Neural progenitor cell (in vitro differentiated cells): ENCODE results near the gene EID3. TPM values are rescaled to one million over a fixed set of nuclear protein-coding genes. Genes with fewer than 3 reads are reported as not detected.

Experiments used
- DNase-seq: peaks from one replicate; pipeline ENCODE4 v3.0.0-alpha.2; 2016; ENCODE audit warnings: low spot score
- H2AFZ ChIP-seq: fragments of 200-600 bp; sonication (generic); replicated peaks from 2 replicates; pipeline ENCODE4 v1.6.1; 2016; ENCODE audit warnings: antibody characterized with exemption
- H3F3A ChIP-seq: fragments of 200-600 bp; sonication (generic); 2 replicates; pipeline ENCODE4 v1.6.1; 2016; ENCODE audit warnings: antibody characterized with exemption, low read depth
- H3K27ac ChIP-seq: fragments of 200-600 bp; sonication (generic); 2 replicates; pipeline ENCODE4 v1.5.1; 2016; ENCODE audit warnings: mild to moderate bottlenecking
- H3K27me3 ChIP-seq: fragments of 200-600 bp; sonication (generic); 2 replicates; pipeline ENCODE4 v1.6.1; 2016; ENCODE audit warnings: mild to moderate bottlenecking, moderate library complexity
- H3K36me3 ChIP-seq: fragments of 200-600 bp; sonication (generic); 2 replicates; pipeline ENCODE4 v1.5.1; 2016
- H3K4me1 ChIP-seq: fragments of 200-600 bp; sonication (generic); 2 replicates; pipeline ENCODE4 v1.6.1; 2016; ENCODE audit warnings: mixed run types
- H3K4me2 ChIP-seq: fragments of 200-600 bp; sonication (generic); 2 replicates; pipeline ENCODE4 v1.6.1; 2016
- H3K4me3 ChIP-seq: fragments of 200-600 bp; sonication (generic); 2 replicates; pipeline ENCODE4 v1.5.1; 2016
- H3K79me2 ChIP-seq: fragments of 200-600 bp; sonication (generic); 2 replicates; pipeline ENCODE4 v1.6.1; 2016; ENCODE audit warnings: low read depth
- H3K9ac ChIP-seq: fragments of 200-600 bp; sonication (generic); 2 replicates; pipeline ENCODE4 v1.6.1; 2016
- H3K9me3 ChIP-seq: fragments of 200-600 bp; sonication (generic); 2 replicates; pipeline ENCODE4 v1.5.1; 2016; ENCODE audit warnings: low read depth
- H4K20me1 ChIP-seq: fragments of 200-600 bp; sonication (generic); 2 replicates; pipeline ENCODE4 v1.6.1; 2016; ENCODE audit warnings: low read depth
- H3K27ac Mint-ChIP-seq: 3 replicates; pipeline ENCODE4 v1.8.0; 2021; ENCODE audit warnings: mixed read lengths
- H3K27me3 Mint-ChIP-seq: 2 replicates; pipeline ENCODE4 v1.8.0; 2022; ENCODE audit warnings: low read depth, mild to moderate bottlenecking, inconsistent platforms, moderate library complexity, mixed read lengths; ENCODE audit not compliant: insufficient read depth
- H3K36me3 Mint-ChIP-seq: 3 replicates; pipeline ENCODE4 v1.8.0; 2021; ENCODE audit warnings: mixed read lengths
- H3K4me1 Mint-ChIP-seq: 3 replicates; pipeline ENCODE4 v1.8.0; 2021; ENCODE audit warnings: mixed read lengths
- H3K4me3 Mint-ChIP-seq: 3 replicates; pipeline ENCODE4 v1.8.0; 2021; ENCODE audit warnings: mild to moderate bottlenecking, moderate library complexity, mixed read lengths
- H3K9me3 Mint-ChIP-seq: 3 replicates; pipeline ENCODE4 v1.8.0; 2020; ENCODE audit warnings: mixed read lengths
- CTCF ChIP-seq: fragments of 200-600 bp; sonication (generic); IDR thresholded peaks from 2 replicates; pipeline ENCODE4 v1.5.1; 2017; ENCODE audit warnings: antibody characterized with exemption, mild to moderate bottlenecking
- EZH2 ChIP-seq: fragments of 200-600 bp; sonication (generic); IDR thresholded peaks from 2 replicates; pipeline ENCODE4 v1.6.1; 2017; ENCODE audit warnings: antibody characterized with exemption, mild to moderate bottlenecking, moderate library complexity
- EZH2phosphoT487 ChIP-seq: fragments of 200-600 bp; sonication (generic); IDR thresholded peaks from 2 replicates; pipeline ENCODE4 v1.6.1; 2017; ENCODE audit warnings: antibody characterized with exemption
- total RNA-seq: library from RNA; depleted of rRNA; stranded (reverse); fragments of >200 nt; gene quantifications from 2 replicates; pipeline ENCODE4 v1.2.3, GENCODE V29; 2015; ENCODE audit warnings: low replicate concordance

Gene EID3
- total RNA-seq, 1 donor from 2014 or later: 8.0 TPM

- Histone ChIP-seq H2AFZ (no peak overlapping the region), H3K36me3 (no peaks in the 10 kb centered on the region), H3K27ac (no peak overlapping the region), H3K79me2 (peaks cover 5% of the 10 kb centered on the region), H4K20me1 (no peaks in the 10 kb centered on the region), H3F3A (no peaks in the 10 kb centered on the region), H3K9ac (no peak overlapping the region), H3K4me1 (no peaks in the 10 kb centered on the region), H3K4me2 (no peak overlapping the region), H3K9me3 (no peaks in the 10 kb centered on the region), H3K4me3 (no peak overlapping the region), H3K27me3 (no peaks in the 10 kb centered on the region)
- Mint-ChIP-seq H3K4me3 (no peak overlapping the region), H3K4me1 (peaks cover 29% of the 10 kb centered on the region), H3K9me3 (no peaks in the 10 kb centered on the region), H3K27ac (no peak overlapping the region), H3K27me3 (no peaks in the 10 kb centered on the region), H3K36me3 (peaks cover 20% of the 10 kb centered on the region)
- TF ChIP-seq CTCF (no peak), EZH2 (no peak), EZH2phosphoT487 (no peak)
- DNase-seq: no peak
These were observed 37.5 kb downstream of the EID3 start for GRCh38 chr12:104340925-104341611.

- Histone ChIP-seq H4K20me1 (no peaks in the 10 kb centered on the region), H3K27ac (no peak overlapping the region)
- H3K36me3 Mint-ChIP-seq: peaks cover 20% of the 10 kb centered on the region
These were observed 38.6 kb downstream of the EID3 start for GRCh38 chr12:104342147-104342546.

GRCh38 chr12:104342635-104343249 lies 39.2 kb downstream of the EID3 start:
- H3K4me3 Mint-ChIP-seq: no peak overlapping the region
- no peaks in the 10 kb centered on the region for H3K9me3 Mint-ChIP-seq
- H3K27me3 Mint-ChIP-seq: no peaks in the 10 kb centered on the region
- H3F3A ChIP-seq: no peaks in the 10 kb centered on the region
- TF ChIP-seq CTCF: no peak
- TF ChIP-seq EZH2phosphoT487: no peak
- TF ChIP-seq EZH2: no peak
- no peak for DNase-seq
- no peaks in the 10 kb centered on the region for H3K36me3 ChIP-seq
- peaks cover 25% of the 10 kb centered on the region for H3K36me3 Mint-ChIP-seq
- H3K4me3 ChIP-seq: no peak overlapping the region
- H3K9me3 ChIP-seq: no peaks in the 10 kb centered on the region
- no peak overlapping the region for H3K27ac ChIP-seq
- H3K27ac Mint-ChIP-seq: no peak overlapping the region
- H3K4me1 ChIP-seq: no peaks in the 10 kb centered on the region
- H3K4me2 ChIP-seq: no peak overlapping the region
- H3K9ac ChIP-seq: no peak overlapping the region
- H3K4me1 Mint-ChIP-seq: peaks cover 29% of the 10 kb centered on the region
- H4K20me1 ChIP-seq: peaks cover 3% of the 10 kb centered on the region
- peaks cover 5% of the 10 kb centered on the region for H3K79me2 ChIP-seq
- no peak overlapping the region for H2AFZ ChIP-seq
- H3K27me3 ChIP-seq: no peaks in the 10 kb centered on the region

More at GRCh38 chr12:104342147-104342546, 38.6 kb downstream of the EID3 start:
- Mint-ChIP-seq H3K27me3 (no peaks in the 10 kb centered on the region), H3K4me3 (no peak overlapping the region), H3K4me1 (peaks cover 29% of the 10 kb centered on the region), H3K9me3 (no peaks in the 10 kb centered on the region), H3K27ac (no peak overlapping the region)
- Histone ChIP-seq H3K4me1 (no peaks in the 10 kb centered on the region), H3K79me2 (peaks cover 5% of the 10 kb centered on the region), H3K9me3 (no peaks in the 10 kb centered on the region), H3K4me2 (no peak overlapping the region), H3K9ac (no peak overlapping the region), H3K27me3 (no peaks in the 10 kb centered on the region), H3K4me3 (no peak overlapping the region), H3F3A (no peaks in the 10 kb centered on the region), H2AFZ (no peak overlapping the region), H3K36me3 (no peaks in the 10 kb centered on the region)
- no peak for TF ChIP-seq EZH2
- no peak for TF ChIP-seq CTCF
- TF ChIP-seq EZH2phosphoT487: no peak
- no peak for DNase-seq
